SU-DHL-6 (cell line): ENCODE data around the gene LRBA.

ENCODE experiments used
- CTCF ChIP-seq: fragments of 200-600 bp; sonication (generic); IDR thresholded peaks from one replicate; pipeline ENCODE4 v1.5.1; 2017; ENCODE audit warnings: antibody characterized with exemption, mild to moderate bottlenecking, low read length, moderate library complexity; ENCODE audit not compliant: insufficient read depth, poor library complexity, severe bottlenecking
- EZH2phosphoT487 ChIP-seq: fragments of 200-600 bp; sonication (generic), shearing (Covaris generic); conservative IDR thresholded peaks from 2 replicates; pipeline ENCODE4 v1.6.1; 2018; ENCODE audit warnings: mild to moderate bottlenecking, antibody characterized with exemption, low read length, moderate library complexity, mixed read lengths

- TF ChIP-seq CTCF (no peak), EZH2phosphoT487 (no peak)
Measured at GRCh38 chr4:150952167-150952845, 62.8 kb downstream of the LRBA start.
